Heart left ventricle (tissue), 13 donors: ENCODE data around the gene TCF4.

Source experiments
- POLR2A ChIP-seq, 2 donors: fragments of 450-650 bp; IDR thresholded peaks; one replicate each; pipeline ENCODE4 v1.6.1; 2017; ENCODE audit warnings: antibody characterized with exemption in 2 of 2, mild to moderate bottlenecking in 2 of 2, moderate library complexity in 2 of 2
- TF ChIP-seq, protein P1 (sequence below), 12 donors: fragments of 200-600 bp; sonication (generic) in 4 of 12; IDR thresholded peaks; one replicate each; pipeline versions ENCODE4 v1.5.0 to v1.8.0; 2018 to 2022; ENCODE audit warnings: antibody characterized with exemption in 12 of 12, mild to moderate bottlenecking in 5 of 12
- donor health status: ischemic (EF 13 %, LVEDD 7.1; RV severe dilation, severe dysfunction).
- donor health status: DM: no; HTN: yes; CAD: no.
- donor health status: DM: no; HTN: no; CAD: no.
- donor health status: ischemic (EF 25% LVEDD 6.9; RV normal size, moderate dysfunction).
- donor health status: ischemic (EF 25% LVEDD 5.7; RV mildly dilated, moderate dysfunction).
- donor health status: ischemic (EF 35%, LVEDD 5.7; RV mildly dilated, moderate dysfunction).
- donor health status: nonischemic (EF 11% LVEDD 7.7; RV severe dilation, severe dysfunction).
- donor health status: DM: yes; HTN: yes; CAD: no.
- donor health status: PGD.
- donor health status: ischemic (EF 29% LVEDD 5.4; RV normal size, mild dysfunction).
- donor health status: nonischemic (EF 23%, LVEDD 6.1; RV moderate dilation, normal function).

DNA sequence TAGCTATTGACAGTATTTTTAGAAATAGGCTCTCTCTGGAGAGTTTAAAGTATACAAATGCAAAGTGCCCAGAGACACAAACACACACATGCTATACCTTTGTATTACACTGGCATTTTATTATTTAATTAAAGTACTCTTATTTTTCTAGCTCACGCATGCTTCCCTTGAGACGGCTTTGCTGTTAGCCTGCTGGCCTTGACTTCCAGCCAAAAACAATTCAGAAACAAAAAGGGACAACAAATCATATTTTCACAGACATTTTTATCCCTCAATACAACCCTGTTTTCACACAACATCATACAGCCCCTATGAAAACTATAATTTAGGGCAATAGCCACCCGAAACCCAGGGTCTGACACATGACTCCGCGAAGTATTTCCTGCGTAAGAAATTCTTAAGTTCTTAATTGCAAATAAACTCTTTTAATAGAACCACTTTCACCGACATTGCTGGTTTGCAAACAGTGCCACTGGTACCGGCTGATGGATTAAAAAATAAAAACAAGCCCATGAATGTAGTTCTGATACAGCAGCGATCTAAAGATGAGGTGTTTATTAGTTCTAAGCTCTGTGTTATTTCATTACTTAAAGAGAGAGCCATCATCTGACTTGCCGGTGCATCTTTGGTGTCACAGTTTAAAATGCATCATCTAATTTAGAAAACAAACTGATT is 185.1 kb downstream of the TCF4 start:
- TF ChIP-seq, protein P1, sequence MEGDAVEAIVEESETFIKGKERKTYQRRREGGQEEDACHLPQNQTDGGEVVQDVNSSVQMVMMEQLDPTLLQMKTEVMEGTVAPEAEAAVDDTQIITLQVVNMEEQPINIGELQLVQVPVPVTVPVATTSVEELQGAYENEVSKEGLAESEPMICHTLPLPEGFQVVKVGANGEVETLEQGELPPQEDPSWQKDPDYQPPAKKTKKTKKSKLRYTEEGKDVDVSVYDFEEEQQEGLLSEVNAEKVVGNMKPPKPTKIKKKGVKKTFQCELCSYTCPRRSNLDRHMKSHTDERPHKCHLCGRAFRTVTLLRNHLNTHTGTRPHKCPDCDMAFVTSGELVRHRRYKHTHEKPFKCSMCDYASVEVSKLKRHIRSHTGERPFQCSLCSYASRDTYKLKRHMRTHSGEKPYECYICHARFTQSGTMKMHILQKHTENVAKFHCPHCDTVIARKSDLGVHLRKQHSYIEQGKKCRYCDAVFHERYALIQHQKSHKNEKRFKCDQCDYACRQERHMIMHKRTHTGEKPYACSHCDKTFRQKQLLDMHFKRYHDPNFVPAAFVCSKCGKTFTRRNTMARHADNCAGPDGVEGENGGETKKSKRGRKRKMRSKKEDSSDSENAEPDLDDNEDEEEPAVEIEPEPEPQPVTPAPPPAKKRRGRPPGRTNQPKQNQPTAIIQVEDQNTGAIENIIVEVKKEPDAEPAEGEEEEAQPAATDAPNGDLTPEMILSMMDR (IDR thresholded peaks at IDR 0.05): no peak
- no peak for TF ChIP-seq POLR2A (IDR thresholded peaks at IDR 0.05)
